HG03060 (cell line): ENCODE results near the gene TNNI3.
"Not testable (repeated sequence)": the region's sequence is repeated elsewhere in the genome, so short reads cannot be mapped to it uniquely, and the experiment has no call there.

Experiments used
- ATAC-seq: cut with Tn5 transposase; IDR thresholded peaks from one replicate; pipeline ENCODE4 v1.9.1; 2021; ENCODE audit warnings: low read depth, moderate number of reproducible peaks; ENCODE audit not compliant: unreplicated experiment

TNNI3 gene

GRCh38 chr19:55157064-55157908 lies at the start of gene TNNI3:
Gene TNNI3, minus strand, starts transcription at chr19:55157732. Its CDS starts 143 bp downstream, at chr19:55157589.
- no peak for ATAC-seq

- no peak for ATAC-seq
Measured at GRCh38 chr19:55206664-55207500, 49.4 kb upstream of the TNNI3 start.

GRCh38 chr19:55202199-55202598 lies 44.7 kb upstream of the TNNI3 start:
- not testable (repeated sequence) for ATAC-seq

- no peak for ATAC-seq
Measured at GRCh38 chr19:55199620-55200204, 42.2 kb upstream of the TNNI3 start.

- ATAC-seq, result no peak
Measured at GRCh38 chr19:55198651-55199050, 41.1 kb upstream of the TNNI3 start.

- ATAC-seq, result no peak
Measured at GRCh38 chr19:55197528-55197927, 40.0 kb upstream of the TNNI3 start.

GRCh38 chr19:55196803-55197202 lies 39.3 kb upstream of the TNNI3 start:
- no peak for ATAC-seq

- no peak for ATAC-seq
Measured at GRCh38 chr19:55193481-55193880, 35.9 kb upstream of the TNNI3 start.

- ATAC-seq, result no peak
Measured at GRCh38 chr19:55189403-55189835, 31.9 kb upstream of the TNNI3 start.

GRCh38 chr19:55188625-55189024 lies 31.1 kb upstream of the TNNI3 start:
- ATAC-seq, result no peak

- no peak for ATAC-seq
Measured at GRCh38 chr19:55186080-55186479, 28.5 kb upstream of the TNNI3 start.

GRCh38 chr19:55181740-55182139 lies 24.2 kb upstream of the TNNI3 start:
- ATAC-seq, result no peak

- no peak for ATAC-seq
Measured at GRCh38 chr19:55179606-55180484, 22.3 kb upstream of the TNNI3 start, which contains the start of gene SYT5. Gene SYT5, minus strand, starts transcription at chr19:55180289. Its CDS starts 1,248 bp downstream, at chr19:55179041.

- peak; percentile 51 for ATAC-seq
Measured at GRCh38 chr19:55178781-55179599, 21.5 kb upstream of the TNNI3 start.

GRCh38 chr19:55176076-55176475 lies 18.5 kb upstream of the TNNI3 start:
- ATAC-seq, result no peak

- ATAC-seq, result no peak
Measured at GRCh38 chr19:55175117-55175867, 17.8 kb upstream of the TNNI3 start.

- no peak for ATAC-seq
Measured at GRCh38 chr19:55174425-55175116, 17.0 kb upstream of the TNNI3 start.
